Stimulated activated CD8-positive, alpha-beta memory T cell treated with anti-CD3 and anti-CD28 coated beads, Interleukin-12 subunit alpha, Interleukin-12 subunit beta, amount 100 ng/mL, for 24 hours (primary cell): ENCODE measurements around the gene VWA8.

Experiments used
- DNase-seq: peaks from one replicate; pipeline ENCODE4 v3.0.0-alpha.2; 2020; ENCODE audit errors: extremely low read depth

The VWA8 gene

GRCh38 chr13:41615528-41615855, 345.4 kb downstream of the VWA8 start:
- no peak for DNase-seq

GRCh38 chr13:41614671-41615527, 346.0 kb downstream of the VWA8 start:
- no peak for DNase-seq

GRCh38 chr13:41613984-41614661, 346.8 kb downstream of the VWA8 start:
- DNase-seq: no peak

GRCh38 chr13:41613471-41613870, 347.4 kb downstream of the VWA8 start:
- no peak for DNase-seq

GRCh38 chr13:41611385-41611784, 349.5 kb downstream of the VWA8 start:
- no peak for DNase-seq

- DNase-seq: no peak
Observed at GRCh38 chr13:41610404-41610803, 350.5 kb downstream of the VWA8 start.

- DNase-seq: no peak
Observed at GRCh38 chr13:41609828-41610227, 351.1 kb downstream of the VWA8 start.

GRCh38 chr13:41608839-41609177, 352.1 kb downstream of the VWA8 start:
- DNase-seq: no peak

GRCh38 chr13:41608111-41608838, 352.6 kb downstream of the VWA8 start:
- no peak for DNase-seq

- DNase-seq: no peak
Observed at GRCh38 chr13:41606646-41607045, 354.3 kb downstream of the VWA8 start.

- no peak for DNase-seq
Observed at GRCh38 chr13:41605319-41606285, 355.3 kb downstream of the VWA8 start.

- DNase-seq: no peak
Observed at GRCh38 chr13:41603917-41604316, 357.0 kb downstream of the VWA8 start.

- no peak for DNase-seq
Observed at GRCh38 chr13:41601718-41602445, 359.0 kb downstream of the VWA8 start.

- no peak for DNase-seq
Observed at GRCh38 chr13:41599619-41600018, 361.3 kb downstream of the VWA8 start.

GRCh38 chr13:41597348-41598041, 363.4 kb downstream of the VWA8 start:
- DNase-seq: no peak

GRCh38 chr13:41596190-41596589, 364.7 kb downstream of the VWA8 start:
- no peak for DNase-seq

GRCh38 chr13:41595298-41595697, 365.6 kb downstream of the VWA8 start:
- DNase-seq: no peak

- DNase-seq: no peak
Observed at GRCh38 chr13:41590643-41591042, 370.3 kb downstream of the VWA8 start.

GRCh38 chr13:41590122-41590521, 370.8 kb downstream of the VWA8 start:
- DNase-seq: no peak

GRCh38 chr13:41589434-41589833, 371.5 kb downstream of the VWA8 start:
- no peak for DNase-seq
